HL-60 (cell line): Measurements from ENCODE around the gene RIN1.

ENCODE experiments used
- DNase-seq, 2 experiments: peaks; one replicate each; pipeline ENCODE4 v3.0.0-alpha.2; 2010 to 2020; ENCODE audit warnings: low read depth in 1 of 2, low spot score in 1 of 2
- H3K27ac ChIP-seq: fragments of 250-450 bp; sonication (Bioruptor Pico); replicated peaks from 2 replicates; pipeline ENCODE4 v1.5.1; 2020; ENCODE audit warnings: mild to moderate bottlenecking, moderate library complexity
- H3K27me3 ChIP-seq: fragments of 250-450 bp; sonication (Bioruptor Pico); 2 replicates; pipeline ENCODE4 v1.5.1; 2021; ENCODE audit warnings: mild to moderate bottlenecking, moderate library complexity; ENCODE audit not compliant: insufficient read depth, poor library complexity, severe bottlenecking
- H3K4me3 ChIP-seq: replicated peaks from 2 replicates; pipeline ENCODE4 v1.5.1; 2011; ENCODE audit warnings: mild to moderate bottlenecking, control low read depth, low read length; ENCODE audit not compliant: insufficient read depth
- GABPA ChIP-seq: IDR thresholded peaks from 2 replicates; pipeline ENCODE4 v1.6.1; 2012; ENCODE audit warnings: low read depth
- POLR2AphosphoS5 ChIP-seq: IDR thresholded peaks from 2 replicates; pipeline ENCODE4 v1.6.1; 2012; ENCODE audit warnings: low read depth
- SPI1 ChIP-seq: IDR thresholded peaks from 2 replicates; pipeline ENCODE4 v1.6.1; 2012; ENCODE audit warnings: low read depth, mild to moderate bottlenecking, borderline replicate concordance
- TF ChIP-seq, protein P1 (sequence below): IDR thresholded peaks from one replicate; pipeline ENCODE4 v1.5.1; 2011; ENCODE audit warnings: low read length, control low read depth, inconsistent platforms; ENCODE audit not compliant: insufficient read depth
- TF ChIP-seq, protein P2 (sequence below): IDR thresholded peaks from 2 replicates; pipeline ENCODE4 v1.6.1; 2012; ENCODE audit warnings: low read depth; ENCODE audit not compliant: insufficient replicate concordance

The RIN1 gene

DNA sequence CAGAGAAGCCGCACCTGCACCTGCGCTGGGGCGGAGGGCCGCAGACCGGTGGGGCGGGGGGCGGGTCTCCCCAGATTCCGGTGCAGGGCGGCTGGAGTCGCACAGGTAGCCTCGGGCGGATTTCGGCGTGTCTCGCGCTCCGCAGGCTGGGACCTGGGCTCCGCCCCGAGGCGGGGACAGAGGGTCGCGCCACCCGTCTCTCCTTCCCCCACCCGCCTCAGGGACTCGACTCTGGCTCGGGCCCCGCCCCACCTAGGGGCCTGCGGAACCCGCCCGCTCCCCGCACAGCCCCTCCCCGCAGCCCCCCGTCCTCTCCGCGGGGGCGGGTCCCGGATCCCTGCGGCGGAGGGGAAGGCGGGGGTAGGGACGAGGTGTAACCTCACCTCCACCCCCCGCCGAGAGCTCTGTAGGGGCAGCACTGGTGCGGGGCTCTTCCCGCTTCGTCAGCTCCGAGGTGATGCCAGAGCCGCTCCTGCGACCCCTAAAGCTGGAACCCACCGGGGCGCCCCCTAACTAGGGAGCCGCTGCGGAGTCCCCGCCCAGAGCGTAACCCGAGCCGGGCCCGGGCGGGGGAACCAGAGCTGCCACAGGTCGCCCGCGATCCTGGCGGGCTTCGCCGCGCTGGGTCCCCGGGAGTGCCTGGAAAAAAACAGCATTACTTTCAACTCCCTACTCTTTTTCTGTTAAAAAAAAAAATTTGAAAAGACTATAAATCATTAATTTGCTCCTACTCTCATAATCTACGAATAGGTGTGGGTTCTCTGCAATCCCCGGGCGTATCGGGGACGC lies 35.6 kb upstream of the RIN1 start, which contains the start of gene SLC29A2:
SLC29A2 (minus strand) TSS at position 134 of the 789 bp plus-strand sequence. CDS start 169 bp downstream, outside the sequence.
- DNase-seq: peak; percentile 78 to 82
- TF ChIP-seq SPI1 (no peak), POLR2AphosphoS5 (no peak), GABPA (no peak)
- TF ChIP-seq, protein P1, sequence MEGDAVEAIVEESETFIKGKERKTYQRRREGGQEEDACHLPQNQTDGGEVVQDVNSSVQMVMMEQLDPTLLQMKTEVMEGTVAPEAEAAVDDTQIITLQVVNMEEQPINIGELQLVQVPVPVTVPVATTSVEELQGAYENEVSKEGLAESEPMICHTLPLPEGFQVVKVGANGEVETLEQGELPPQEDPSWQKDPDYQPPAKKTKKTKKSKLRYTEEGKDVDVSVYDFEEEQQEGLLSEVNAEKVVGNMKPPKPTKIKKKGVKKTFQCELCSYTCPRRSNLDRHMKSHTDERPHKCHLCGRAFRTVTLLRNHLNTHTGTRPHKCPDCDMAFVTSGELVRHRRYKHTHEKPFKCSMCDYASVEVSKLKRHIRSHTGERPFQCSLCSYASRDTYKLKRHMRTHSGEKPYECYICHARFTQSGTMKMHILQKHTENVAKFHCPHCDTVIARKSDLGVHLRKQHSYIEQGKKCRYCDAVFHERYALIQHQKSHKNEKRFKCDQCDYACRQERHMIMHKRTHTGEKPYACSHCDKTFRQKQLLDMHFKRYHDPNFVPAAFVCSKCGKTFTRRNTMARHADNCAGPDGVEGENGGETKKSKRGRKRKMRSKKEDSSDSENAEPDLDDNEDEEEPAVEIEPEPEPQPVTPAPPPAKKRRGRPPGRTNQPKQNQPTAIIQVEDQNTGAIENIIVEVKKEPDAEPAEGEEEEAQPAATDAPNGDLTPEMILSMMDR: no peak
- TF ChIP-seq, protein P2, sequence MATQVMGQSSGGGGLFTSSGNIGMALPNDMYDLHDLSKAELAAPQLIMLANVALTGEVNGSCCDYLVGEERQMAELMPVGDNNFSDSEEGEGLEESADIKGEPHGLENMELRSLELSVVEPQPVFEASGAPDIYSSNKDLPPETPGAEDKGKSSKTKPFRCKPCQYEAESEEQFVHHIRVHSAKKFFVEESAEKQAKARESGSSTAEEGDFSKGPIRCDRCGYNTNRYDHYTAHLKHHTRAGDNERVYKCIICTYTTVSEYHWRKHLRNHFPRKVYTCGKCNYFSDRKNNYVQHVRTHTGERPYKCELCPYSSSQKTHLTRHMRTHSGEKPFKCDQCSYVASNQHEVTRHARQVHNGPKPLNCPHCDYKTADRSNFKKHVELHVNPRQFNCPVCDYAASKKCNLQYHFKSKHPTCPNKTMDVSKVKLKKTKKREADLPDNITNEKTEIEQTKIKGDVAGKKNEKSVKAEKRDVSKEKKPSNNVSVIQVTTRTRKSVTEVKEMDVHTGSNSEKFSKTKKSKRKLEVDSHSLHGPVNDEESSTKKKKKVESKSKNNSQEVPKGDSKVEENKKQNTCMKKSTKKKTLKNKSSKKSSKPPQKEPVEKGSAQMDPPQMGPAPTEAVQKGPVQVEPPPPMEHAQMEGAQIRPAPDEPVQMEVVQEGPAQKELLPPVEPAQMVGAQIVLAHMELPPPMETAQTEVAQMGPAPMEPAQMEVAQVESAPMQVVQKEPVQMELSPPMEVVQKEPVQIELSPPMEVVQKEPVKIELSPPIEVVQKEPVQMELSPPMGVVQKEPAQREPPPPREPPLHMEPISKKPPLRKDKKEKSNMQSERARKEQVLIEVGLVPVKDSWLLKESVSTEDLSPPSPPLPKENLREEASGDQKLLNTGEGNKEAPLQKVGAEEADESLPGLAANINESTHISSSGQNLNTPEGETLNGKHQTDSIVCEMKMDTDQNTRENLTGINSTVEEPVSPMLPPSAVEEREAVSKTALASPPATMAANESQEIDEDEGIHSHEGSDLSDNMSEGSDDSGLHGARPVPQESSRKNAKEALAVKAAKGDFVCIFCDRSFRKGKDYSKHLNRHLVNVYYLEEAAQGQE: no peak
- H3K27me3 ChIP-seq: no peaks in the 10 kb centered on the region
- peak within 1 kb of the TSS; percentile 91 for H3K4me3 ChIP-seq
- H3K27ac ChIP-seq: peak within 1 kb of the TSS; percentile 86

- DNase-seq: no peak
- Histone ChIP-seq H3K27ac (no peak overlapping the region), H3K27me3 (no peaks in the 10 kb centered on the region)
These were observed 33.0 kb upstream of the RIN1 start for GRCh38 chr11:66369073-66369894.

GRCh38 chr11:66368484-66368883 lies 32.2 kb upstream of the RIN1 start:
- DNase-seq: no peak
- H3K27ac ChIP-seq: no peak overlapping the region
- TF ChIP-seq GABPA (no peak), SPI1 (no peak), POLR2AphosphoS5 (no peak)
- TF ChIP-seq, protein P1: no peak
- TF ChIP-seq, protein P2: no peak
- H3K27me3 ChIP-seq: no peaks in the 10 kb centered on the region
- H3K4me3 ChIP-seq: no peak overlapping the region

More at GRCh38 chr11:66369073-66369894, 33.0 kb upstream of the RIN1 start:
- TF ChIP-seq, protein P1: no peak
- TF ChIP-seq SPI1 (no peak), POLR2AphosphoS5 (no peak), GABPA (no peak)
- no peak overlapping the region for H3K4me3 ChIP-seq
